Measurements from ENCODE around the gene TSPAN18. TPM values are rescaled to one million over a fixed set of nuclear protein-coding genes. Genes with fewer than 3 reads are reported as not detected.

Gene TSPAN18
- total RNA-seq, 1 experiment from 2014 or later = 2.8 TPM

- no peak overlapping the region for H3K4me3 ChIP-seq (ENCODE audit: low read depth, low read length, poor library complexity, severe bottlenecking)
- CTCF ChIA-PET = interaction anchor here (0.5 to 1.4 kb wide), 3 partner anchors 23 to 136 kb away, joined by 3 to 5 read pairs (median 4); no protein-coding TSS in a partner anchor
- H3K27me3 ChIP-seq (replicated peaks; ENCODE audit: insufficient read depth, low read depth, low read length, poor library complexity) = no peaks in the 10 kb centered on the region
- no peak for DNase-seq (ENCODE audit: low spot score)
- peaks cover 18% of the 10 kb centered on the region for H3K4me1 ChIP-seq (ENCODE audit: insufficient read depth, low read length, poor library complexity, severe bottlenecking)
- no TSS peak for BruUV-seq (replicated peaks)
- POLR2A ChIA-PET (ENCODE audit: low non-redundant PET) = no interaction called here
- H3K9me3 ChIP-seq (ENCODE audit: low read depth, low read length, poor library complexity, severe bottlenecking) = no peaks in the 10 kb centered on the region
- intact Hi-C loops (cut with micrococcal nuclease; ENCODE audit: unreplicated experiment) = no loop called here
- no peak overlapping the region for H3K27ac ChIP-seq (ENCODE audit: low read depth, low read length, poor library complexity, severe bottlenecking)
- H3K36me3 ChIP-seq (ENCODE audit: insufficient read depth, low read length, poor library complexity, severe bottlenecking) = no peaks in the 10 kb centered on the region
- TF ChIP-seq EZH2 (IDR thresholded peaks at IDR 0.05; ENCODE audit: borderline replicate concordance, low read depth, low read length, poor library complexity, severe bottlenecking) (no peak), CTCF (conservative IDR thresholded peaks at IDR 0.05; ENCODE audit: low read depth, low read length) (no peak)
Measured at GRCh38 chr11:44959064-44959463, 232.3 kb downstream of the TSPAN18 start.

GRCh38 chr11:44960200-44960845 is 233.6 kb downstream of the TSPAN18 start:
- POLR2A ChIA-PET (ENCODE audit: low non-redundant PET) = no interaction called here
- intact Hi-C loops (cut with micrococcal nuclease; ENCODE audit: unreplicated experiment) = no loop called here
- Histone ChIP-seq H3K27me3 (replicated peaks; ENCODE audit: insufficient read depth, low read depth, low read length, poor library complexity) (no peaks in the 10 kb centered on the region), H3K4me3 (ENCODE audit: low read depth, low read length, poor library complexity, severe bottlenecking) (no peak overlapping the region), H3K27ac (ENCODE audit: low read depth, low read length, poor library complexity, severe bottlenecking) (no peak overlapping the region), H3K4me1 (ENCODE audit: insufficient read depth, low read length, poor library complexity, severe bottlenecking) (peaks cover 18% of the 10 kb centered on the region), H3K36me3 (ENCODE audit: insufficient read depth, low read length, poor library complexity, severe bottlenecking) (no peaks in the 10 kb centered on the region), H3K9me3 (ENCODE audit: low read depth, low read length, poor library complexity, severe bottlenecking) (no peaks in the 10 kb centered on the region)
- TF ChIP-seq CTCF (conservative IDR thresholded peaks at IDR 0.05; ENCODE audit: low read depth, low read length) (no peak), EZH2 (IDR thresholded peaks at IDR 0.05; ENCODE audit: borderline replicate concordance, low read depth, low read length, poor library complexity, severe bottlenecking) (no peak)
- CTCF ChIA-PET = interaction anchor here (1.4 kb wide), 1 partner anchor 33 kb away, joined by 4 read pairs; no protein-coding TSS in a partner anchor
- BruUV-seq (replicated peaks) = no TSS peak
- DNase-seq (ENCODE audit: low spot score) = peak; percentile 38

- H3K4me3 ChIP-seq (ENCODE audit: low read depth, low read length, poor library complexity, severe bottlenecking) = no peak overlapping the region
- ChIA-PET POLR2A (ENCODE audit: low non-redundant PET) (no interaction called here), CTCF (no interaction called here)
- no peaks in the 10 kb centered on the region for H3K27me3 ChIP-seq (replicated peaks; ENCODE audit: insufficient read depth, low read depth, low read length, poor library complexity)
- H3K27ac ChIP-seq (ENCODE audit: low read depth, low read length, poor library complexity, severe bottlenecking) = no peak overlapping the region
- no peaks in the 10 kb centered on the region for H3K36me3 ChIP-seq (ENCODE audit: insufficient read depth, low read length, poor library complexity, severe bottlenecking)
- DNase-seq (ENCODE audit: low spot score) = no peak
- TF ChIP-seq CTCF (conservative IDR thresholded peaks at IDR 0.05; ENCODE audit: low read depth, low read length) (no peak), EZH2 (IDR thresholded peaks at IDR 0.05; ENCODE audit: borderline replicate concordance, low read depth, low read length, poor library complexity, severe bottlenecking) (no peak)
- H3K9me3 ChIP-seq (ENCODE audit: low read depth, low read length, poor library complexity, severe bottlenecking) = no peaks in the 10 kb centered on the region
- peaks cover 8% of the 10 kb centered on the region for H3K4me1 ChIP-seq (ENCODE audit: insufficient read depth, low read length, poor library complexity, severe bottlenecking)
- no TSS peak for BruUV-seq (replicated peaks)
- intact Hi-C loops (cut with micrococcal nuclease; ENCODE audit: unreplicated experiment) = no loop called here
Measured at GRCh38 chr11:44962464-44962863, 235.7 kb downstream of the TSPAN18 start.

Data from A673 (cell line).